ENCODE measurements around the gene RAB26.
"Not testable (repeated sequence)": the region's sequence is repeated elsewhere in the genome, so short reads cannot be mapped to it uniquely, and the experiment has no call there.

Gene RAB26

DNA sequence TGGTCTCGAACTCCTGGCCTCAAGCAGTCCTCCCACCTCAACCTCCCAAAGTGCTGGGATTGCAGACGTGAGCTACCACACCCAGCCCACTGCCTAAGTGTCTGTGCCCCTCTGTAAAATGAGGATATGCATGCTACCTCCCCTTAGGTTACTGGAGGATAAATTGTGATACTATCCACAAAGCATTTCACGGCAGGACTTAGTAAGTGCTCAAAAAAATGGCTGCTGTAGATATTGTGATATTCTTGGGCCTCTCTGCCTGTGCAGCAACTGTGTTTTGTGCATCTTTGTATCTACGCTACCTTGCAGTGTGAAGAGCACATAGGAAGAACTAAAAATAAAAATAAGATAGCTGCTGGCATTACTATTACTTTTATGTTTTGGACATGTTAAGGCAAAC is 49.9 kb downstream of the RAB26 start:
- DNase-seq (ENCODE audit: low spot score) = no peak

DNA sequence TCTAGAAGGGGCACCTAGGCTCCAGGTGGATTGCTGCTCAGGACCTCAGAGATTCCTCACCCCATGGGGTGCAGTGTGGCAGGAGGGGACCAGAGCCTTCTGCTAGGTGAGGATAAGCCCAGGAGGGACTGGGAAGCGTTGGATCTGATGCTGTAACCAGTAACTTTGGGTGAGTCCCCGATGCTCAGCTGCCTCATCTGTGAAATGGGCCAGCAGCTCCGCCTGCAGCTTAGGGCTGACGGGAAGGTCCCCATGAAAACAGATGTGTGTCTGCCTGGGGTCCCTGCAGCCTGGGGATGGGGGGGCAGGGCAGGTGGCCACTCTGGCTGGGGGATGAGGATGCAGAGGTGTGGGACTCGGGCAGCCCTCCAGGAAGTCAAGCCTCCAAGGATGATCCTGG is 50.7 kb downstream of the RAB26 start:
- no peak for DNase-seq (ENCODE audit: low spot score)

GRCh38 chr16:2199621-2200139 is 51.3 kb downstream of the RAB26 start:
- DNase-seq (ENCODE audit: low spot score) = no peak

GRCh38 chr16:2200313-2200712 is 51.9 kb downstream of the RAB26 start:
- no peak for DNase-seq (ENCODE audit: low spot score)

DNA sequence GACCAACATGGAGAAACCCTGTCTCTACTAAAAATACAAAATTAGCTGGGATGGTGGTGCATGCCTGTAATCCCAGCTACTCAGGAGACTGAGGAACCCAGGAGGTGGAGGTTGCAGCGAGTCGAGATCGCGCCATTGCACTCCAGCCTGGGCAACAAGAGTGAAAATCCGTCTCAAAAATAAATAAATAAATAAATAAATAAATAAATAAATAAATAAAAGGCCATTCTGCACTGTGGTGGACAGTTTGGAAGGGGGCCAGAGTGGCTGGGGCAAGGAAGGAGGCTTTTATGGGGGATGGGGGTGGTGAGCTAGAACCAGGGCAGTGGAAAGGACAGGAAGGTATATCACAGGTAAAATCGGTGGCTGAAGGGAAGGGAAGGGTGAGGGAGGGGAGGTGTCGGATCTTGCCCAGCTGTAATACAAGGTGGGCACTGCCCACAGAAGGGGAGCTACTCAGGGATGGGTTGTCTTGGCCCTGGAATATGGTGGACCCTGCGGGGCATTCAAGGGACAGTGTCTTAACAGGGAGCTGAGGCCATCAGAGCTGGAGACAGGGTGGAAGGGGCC is 54.8 kb downstream of the RAB26 start:
- not testable (repeated sequence) for DNase-seq (ENCODE audit: low spot score)
